ENCODE measurements around the gene GHRH.

- TF ChIP-seq CTCF (IDR thresholded peaks at IDR 0.05) (no peak), POLR2A (IDR thresholded peaks at IDR 0.05) (no peak)
Measured at GRCh38 chr20:37305839-37306238, 44.2 kb upstream of the GHRH start.

Measured in vagina (tissue), 2 donors.